Loucy (cell line): ENCODE results near the gene HMSD.

Source experiments
- CTCF ChIP-seq: fragments of 200-600 bp; sonication (generic); conservative IDR thresholded peaks from 2 replicates; pipeline ENCODE4 v1.5.1; 2014; ENCODE audit warnings: mild to moderate bottlenecking, antibody characterized with exemption, low read length
- EZH2phosphoT487 ChIP-seq: fragments of 200-600 bp; IDR thresholded peaks from 2 replicates; pipeline ENCODE4 v1.6.1; 2018; ENCODE audit warnings: antibody characterized with exemption, mild to moderate bottlenecking, moderate library complexity, borderline replicate concordance

DNA sequence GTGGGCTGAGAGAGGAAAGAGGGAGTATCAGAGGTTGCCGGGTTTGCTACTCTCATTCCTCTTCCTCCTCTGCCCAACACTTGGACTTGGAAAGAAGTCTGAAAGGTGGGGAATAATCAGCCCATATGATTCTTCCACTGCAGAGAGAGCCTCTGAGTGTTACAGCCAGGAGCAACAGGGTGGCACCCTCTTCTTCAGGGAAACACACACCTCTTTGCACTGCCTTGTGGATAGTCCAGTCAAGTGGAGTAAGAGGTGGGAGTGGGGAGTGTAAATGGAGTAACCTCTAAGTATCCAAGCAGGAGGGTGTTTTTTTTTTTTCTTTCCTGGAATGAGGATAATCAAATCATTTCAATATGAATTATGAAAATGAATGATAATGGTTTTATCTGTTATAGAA, 11.8 kb downstream of the HMSD start:
- no peak for TF ChIP-seq CTCF
- no peak for TF ChIP-seq EZH2phosphoT487
